ENCODE measurements around the gene CDC42EP1.
A peak's percentile ranks its signal among the peaks of the same experiment; 100 is the strongest.

The CDC42EP1 gene

DNA sequence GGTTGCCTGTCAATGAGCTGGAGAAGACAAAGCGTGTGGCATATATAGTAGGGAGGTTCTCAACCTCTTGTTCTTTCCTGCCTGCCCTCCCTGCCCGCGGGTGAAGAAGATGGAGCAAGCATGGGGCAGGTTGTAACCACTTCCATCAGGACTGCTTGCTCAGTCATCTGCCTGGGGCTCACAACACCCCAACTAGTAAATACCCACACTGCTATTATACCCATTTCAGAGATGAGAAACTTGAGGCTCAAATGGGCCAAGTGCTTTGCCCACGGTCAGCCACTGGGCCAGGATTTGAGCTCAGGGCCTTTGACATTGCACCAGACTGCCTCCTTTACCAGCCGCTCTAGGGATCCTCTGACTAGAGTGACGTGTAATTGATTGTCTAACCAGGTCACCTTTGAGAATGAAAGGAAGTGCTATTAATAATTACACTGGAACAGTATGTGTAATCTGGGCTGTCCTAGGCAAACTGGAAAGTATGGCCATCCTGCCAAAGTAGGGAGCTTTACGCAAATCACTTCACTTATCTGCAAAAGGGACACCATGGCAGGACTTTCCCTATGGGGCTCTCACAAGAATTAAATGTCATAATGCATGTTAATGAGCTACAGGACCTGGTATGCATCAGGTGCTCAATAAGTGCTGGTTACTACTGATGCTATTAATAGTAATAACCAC lies 2.8 kb upstream of the CDC42EP1 start:
- Mint-ChIP-seq H3K27me3 (peaks cover 81% of the 10 kb centered on the region), H3K36me3 (ENCODE audit: insufficient read depth) (peaks cover 6% of the 10 kb centered on the region), H3K4me1 (peaks cover 10% of the 10 kb centered on the region), H3K4me3 (no peak overlapping the region), H3K9me3 (no peaks in the 10 kb centered on the region), H3K27ac (ENCODE audit: low read depth) (no peak overlapping the region)
- DNase-seq (ENCODE audit: low spot score in 2 of 2) (no peak), ATAC-seq (replicated peaks; ENCODE audit: extremely low read depth, poor library complexity, severe bottlenecking) (no peak)

DNA sequence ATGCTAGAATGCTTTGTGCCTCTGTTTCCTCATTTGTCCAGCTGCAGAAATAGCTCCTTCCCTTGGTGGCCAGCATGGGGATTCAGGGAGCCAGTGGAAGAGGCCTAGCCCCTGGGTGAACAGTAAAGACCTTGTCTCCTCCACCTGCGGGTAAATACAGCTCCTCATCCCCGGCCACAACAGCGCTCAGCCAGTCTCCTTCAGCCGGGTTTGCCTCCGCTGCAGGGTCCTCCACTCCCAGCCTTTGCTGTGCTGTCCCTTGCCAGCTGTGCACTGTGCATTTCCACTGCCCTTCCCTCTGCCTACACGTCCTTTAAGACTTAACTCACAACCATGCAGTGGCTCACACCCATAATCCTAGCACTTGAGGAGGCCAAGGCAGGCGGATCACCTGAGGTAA lies 1.5 kb upstream of the CDC42EP1 start:
- Mint-ChIP-seq H3K27me3 (peaks cover 81% of the 10 kb centered on the region), H3K27ac (ENCODE audit: low read depth) (no peak overlapping the region), H3K4me3 (no peak overlapping the region), H3K4me1 (peaks cover 15% of the 10 kb centered on the region), H3K36me3 (ENCODE audit: insufficient read depth) (peaks cover 4% of the 10 kb centered on the region), H3K9me3 (no peaks in the 10 kb centered on the region)
- no peak for DNase-seq (ENCODE audit: low spot score in 2 of 2)
- no peak for ATAC-seq (replicated peaks; ENCODE audit: extremely low read depth, poor library complexity, severe bottlenecking)

DNA sequence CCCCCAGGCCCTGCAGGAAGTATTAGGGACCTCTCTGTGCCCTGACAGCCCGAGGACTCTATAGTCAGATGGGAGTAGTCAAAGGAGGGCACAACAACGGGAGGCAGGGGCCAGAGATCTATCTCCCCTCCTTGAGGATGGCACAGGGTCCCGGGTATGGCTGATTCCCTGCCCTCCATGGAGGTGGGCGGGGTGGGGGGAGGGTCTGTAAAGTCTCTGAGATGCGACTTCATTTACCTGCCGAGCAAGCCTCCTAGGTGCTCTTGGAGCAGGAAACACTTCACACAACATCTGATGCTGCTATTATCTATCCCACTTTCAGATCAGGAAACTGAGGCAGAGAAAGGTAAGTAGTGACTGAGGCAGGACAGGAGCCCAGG lies 769 bp upstream of the CDC42EP1 start:
- no peaks in the 10 kb centered on the region for H3K9me3 Mint-ChIP-seq
- H3K36me3 Mint-ChIP-seq (ENCODE audit: insufficient read depth) = peaks cover 4% of the 10 kb centered on the region
- no peak for DNase-seq (ENCODE audit: low spot score in 2 of 2)
- H3K4me1 Mint-ChIP-seq = peaks cover 15% of the 10 kb centered on the region
- peak overlapping the region; percentile 48 for H3K4me3 Mint-ChIP-seq
- ATAC-seq (replicated peaks; ENCODE audit: extremely low read depth, poor library complexity, severe bottlenecking) = no peak
- H3K27me3 Mint-ChIP-seq = peaks cover 81% of the 10 kb centered on the region
- no peak overlapping the region for H3K27ac Mint-ChIP-seq (ENCODE audit: low read depth)

DNA sequence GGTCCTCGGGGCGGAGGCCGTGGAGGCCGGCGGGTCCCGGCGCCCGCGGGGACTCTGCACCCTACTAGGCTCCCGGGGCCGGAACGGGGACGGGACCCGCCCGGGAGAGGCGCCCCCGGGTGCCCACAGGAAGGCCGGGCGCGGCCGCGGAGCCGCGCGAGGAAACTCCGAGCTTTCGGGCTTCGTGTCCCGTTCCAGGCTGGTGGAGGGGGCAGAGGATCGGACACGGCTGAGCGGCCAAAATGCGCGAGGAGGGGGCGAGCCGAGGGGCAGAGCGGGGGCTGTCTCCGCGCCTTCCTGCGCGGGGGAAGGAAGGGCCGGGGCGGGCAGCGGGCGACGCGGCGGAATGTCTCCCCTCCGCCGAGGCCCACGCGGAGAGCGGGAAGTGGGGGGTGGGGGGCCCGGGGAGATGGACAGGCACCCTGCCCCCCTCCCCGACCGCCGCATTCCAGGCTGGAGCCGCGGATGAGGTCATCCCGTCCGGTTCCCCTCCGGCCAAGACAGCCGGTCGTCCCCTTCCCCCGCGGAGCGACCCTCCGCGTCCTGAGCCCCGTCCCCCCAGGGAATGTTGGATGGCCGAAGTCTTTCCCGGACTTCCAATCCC lies 430 bp downstream of the CDC42EP1 start:
- no peak for ATAC-seq (replicated peaks; ENCODE audit: extremely low read depth, poor library complexity, severe bottlenecking)
- Mint-ChIP-seq H3K36me3 (ENCODE audit: insufficient read depth) (peaks cover 4% of the 10 kb centered on the region), H3K27me3 (peaks cover 76% of the 10 kb centered on the region), H3K9me3 (no peaks in the 10 kb centered on the region), H3K27ac (ENCODE audit: low read depth) (no peak overlapping the region), H3K4me3 (peak overlapping the region; percentile 74), H3K4me1 (peaks cover 17% of the 10 kb centered on the region)
- DNase-seq (ENCODE audit: low spot score in 2 of 2) = no peak

DNA sequence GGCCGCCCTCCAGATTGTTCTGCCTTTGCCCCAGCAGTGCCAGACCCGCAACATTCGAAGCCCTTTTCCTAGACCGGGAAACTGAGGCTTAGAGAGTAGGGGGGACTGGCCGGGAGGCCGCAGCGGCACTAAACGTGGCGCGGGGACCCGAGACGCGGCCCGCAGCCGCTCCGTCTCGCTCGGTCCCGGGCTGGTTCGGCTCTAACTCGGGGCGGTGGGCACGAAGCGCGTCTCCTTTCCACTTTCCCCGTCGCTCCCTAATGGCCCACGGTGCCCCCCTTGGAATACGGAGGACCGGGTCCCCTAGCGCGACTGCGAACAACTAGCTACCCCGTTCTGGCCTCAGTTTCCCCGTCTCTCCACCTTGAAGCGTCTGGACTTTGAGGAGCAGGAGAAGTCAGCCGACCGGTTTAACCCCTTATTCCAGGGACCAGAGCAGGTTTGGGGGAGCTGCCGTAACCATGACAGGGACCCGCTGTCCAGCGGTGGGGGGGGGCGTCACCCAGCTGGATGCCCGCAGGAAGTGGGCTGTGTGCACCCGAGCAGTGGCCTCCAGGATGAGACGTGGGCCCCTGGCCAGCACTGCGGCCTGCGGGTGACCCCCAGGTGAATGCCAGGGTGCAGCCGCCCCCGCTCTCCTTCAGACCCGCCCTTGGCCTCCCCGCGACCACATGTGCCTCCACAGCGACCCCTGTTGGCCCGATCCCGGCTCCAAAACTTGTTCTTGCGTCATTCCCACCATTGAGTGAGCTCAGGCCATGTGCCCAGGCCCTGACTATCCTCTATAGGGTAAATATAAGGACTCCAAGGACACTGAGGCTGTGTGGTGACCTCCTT lies 1.1 kb downstream of the CDC42EP1 start:
- H3K27me3 Mint-ChIP-seq = peaks cover 75% of the 10 kb centered on the region
- peak; percentile 63 to 74 for DNase-seq (ENCODE audit: low spot score in 2 of 2)
- peak; percentile 12 for ATAC-seq (replicated peaks; ENCODE audit: extremely low read depth, poor library complexity, severe bottlenecking)

DNA sequence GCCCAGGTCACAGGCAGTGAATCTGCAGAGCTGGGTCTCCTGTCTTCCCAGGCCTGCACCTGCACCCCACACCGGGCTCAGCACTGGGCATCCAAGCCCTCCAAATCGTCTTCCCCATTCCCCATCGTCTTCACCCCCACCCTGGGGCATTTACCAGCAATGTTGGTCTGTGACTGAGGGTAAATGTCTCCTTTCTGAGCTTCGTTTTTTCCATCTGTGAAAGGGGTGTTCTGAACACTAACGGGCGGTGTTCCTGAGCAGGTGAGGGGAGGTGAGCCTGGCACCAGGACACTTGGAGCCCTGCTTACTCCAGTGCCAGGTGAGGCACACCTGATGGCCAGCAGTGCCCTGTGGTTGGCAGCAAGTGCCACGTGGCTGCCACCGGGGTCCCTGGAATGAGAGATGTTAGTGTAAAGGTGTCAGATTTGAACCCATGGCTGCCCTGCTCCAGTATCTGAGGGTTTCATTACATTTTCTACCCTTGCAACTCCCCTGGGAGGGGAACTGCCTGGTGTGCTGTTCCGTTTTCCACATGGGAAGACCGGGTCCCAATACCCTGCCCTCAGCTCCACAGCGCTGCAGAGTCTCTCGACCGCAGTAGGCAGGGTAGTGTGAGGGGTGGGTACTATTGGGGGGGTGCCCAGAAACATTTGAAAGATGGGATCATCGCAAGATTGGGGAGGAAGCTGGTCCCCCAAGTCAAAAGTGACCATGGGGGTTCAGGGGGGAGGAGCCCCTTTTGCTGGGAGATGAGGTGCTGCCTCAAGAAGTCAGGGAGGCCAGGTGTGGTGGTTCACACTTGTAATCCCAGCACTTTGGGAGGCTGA lies 2.0 kb downstream of the CDC42EP1 start:
- no peaks in the 10 kb centered on the region for H3K9me3 Mint-ChIP-seq
- H3K27me3 Mint-ChIP-seq = peaks cover 67% of the 10 kb centered on the region
- DNase-seq (ENCODE audit: low spot score in 2 of 2) (no peak), ATAC-seq (replicated peaks; ENCODE audit: extremely low read depth, poor library complexity, severe bottlenecking) (no peak)
- peaks cover 32% of the 10 kb centered on the region for H3K4me1 Mint-ChIP-seq
- H3K36me3 Mint-ChIP-seq (ENCODE audit: insufficient read depth) = peaks cover 7% of the 10 kb centered on the region
- no peak overlapping the region for H3K27ac Mint-ChIP-seq (ENCODE audit: low read depth)
- peak overlapping the region; percentile 74 for H3K4me3 Mint-ChIP-seq

More for the DNA sequence above, 1.1 kb downstream of the CDC42EP1 start:
- H3K36me3 Mint-ChIP-seq (ENCODE audit: insufficient read depth) = peaks cover 3% of the 10 kb centered on the region
- peak overlapping the region; percentile 74 for H3K4me3 Mint-ChIP-seq
- no peak overlapping the region for H3K27ac Mint-ChIP-seq (ENCODE audit: low read depth)
- peaks cover 24% of the 10 kb centered on the region for H3K4me1 Mint-ChIP-seq
- no peaks in the 10 kb centered on the region for H3K9me3 Mint-ChIP-seq

DNA sequence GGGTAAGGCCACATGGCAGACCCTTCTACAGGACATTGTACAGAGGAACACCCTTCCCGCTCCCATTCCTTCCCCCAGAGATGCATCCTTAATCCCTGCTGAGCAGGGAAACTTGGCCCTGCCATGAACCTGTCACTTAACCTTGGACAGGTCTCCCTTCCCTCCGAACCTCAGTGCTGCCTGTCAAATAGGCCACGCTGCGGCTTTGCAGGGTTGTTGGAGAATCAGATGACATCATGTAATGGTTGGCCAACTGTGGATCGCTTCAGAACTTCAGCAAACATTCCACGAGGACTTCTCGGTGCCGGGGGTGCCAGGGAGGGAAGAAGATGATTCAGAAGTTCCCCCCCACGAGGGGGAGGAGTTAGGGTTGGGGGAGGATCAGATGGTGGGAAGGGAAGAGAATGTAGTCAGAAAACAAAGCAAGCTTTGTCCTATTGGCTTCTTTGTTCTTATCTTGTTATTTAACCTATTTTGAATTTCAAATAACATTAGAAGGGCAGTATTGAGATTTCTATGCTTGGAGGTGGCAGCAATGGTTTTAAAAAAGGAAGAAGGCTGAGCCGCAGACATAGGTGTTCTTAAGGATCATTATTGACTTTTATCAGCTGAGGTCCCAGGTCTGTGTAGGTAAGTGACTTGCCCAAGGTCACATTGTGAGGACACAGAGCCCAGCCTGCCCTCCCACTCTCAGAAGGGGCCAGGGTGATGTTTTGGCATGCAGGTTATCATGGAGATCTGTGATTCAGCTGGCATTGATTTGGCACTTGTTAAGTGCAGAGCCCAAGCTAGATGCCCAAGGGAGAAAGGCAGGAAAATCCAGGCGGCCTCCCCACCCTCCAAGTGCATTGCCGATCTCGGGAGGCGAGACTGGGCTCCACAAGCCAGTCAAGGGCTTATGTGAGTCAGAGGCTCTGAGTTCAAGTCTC lies 3.1 kb downstream of the CDC42EP1 start:
- H3K4me3 Mint-ChIP-seq = no peak overlapping the region
- H3K4me1 Mint-ChIP-seq = peaks cover 36% of the 10 kb centered on the region
- H3K9me3 Mint-ChIP-seq = no peaks in the 10 kb centered on the region
- peaks cover 6% of the 10 kb centered on the region for H3K36me3 Mint-ChIP-seq (ENCODE audit: insufficient read depth)
- ATAC-seq (replicated peaks; ENCODE audit: extremely low read depth, poor library complexity, severe bottlenecking) (no peak), DNase-seq (ENCODE audit: low spot score in 2 of 2) (no peak)
- H3K27ac Mint-ChIP-seq (ENCODE audit: low read depth) = no peak overlapping the region
- H3K27me3 Mint-ChIP-seq = peaks cover 56% of the 10 kb centered on the region

DNA sequence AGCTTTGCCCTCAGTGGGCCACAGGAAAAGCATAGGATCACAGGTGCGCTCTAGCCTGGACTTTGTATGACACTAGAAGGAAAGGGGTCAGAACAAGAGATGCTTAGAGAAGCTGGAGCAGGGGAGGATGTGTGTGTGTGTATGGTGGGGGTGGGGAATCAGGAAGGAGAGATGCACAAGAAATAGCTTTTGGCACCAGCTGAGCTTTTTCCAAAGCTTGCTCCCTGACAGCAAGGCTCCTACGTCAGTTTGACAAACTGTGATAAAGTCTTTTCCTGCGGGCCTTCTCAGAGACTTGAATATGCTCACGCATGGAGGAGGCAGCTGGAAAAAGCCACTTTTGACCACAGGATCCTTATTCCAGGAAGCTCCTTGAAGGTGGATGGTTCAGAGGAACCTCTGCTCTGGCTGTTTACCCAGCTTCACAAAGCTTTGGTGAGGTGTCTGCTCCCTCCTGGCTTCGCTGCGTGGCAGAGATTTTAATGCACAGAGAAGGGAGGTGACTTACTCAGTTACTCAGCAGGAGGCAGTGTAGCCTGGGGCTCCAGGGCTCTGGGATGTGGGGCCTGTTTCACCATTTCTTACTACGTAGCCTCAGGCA lies 3.9 kb downstream of the CDC42EP1 start:
- Mint-ChIP-seq H3K4me1 (peaks cover 36% of the 10 kb centered on the region), H3K27me3 (peaks cover 48% of the 10 kb centered on the region), H3K36me3 (ENCODE audit: insufficient read depth) (peaks cover 6% of the 10 kb centered on the region), H3K4me3 (no peak overlapping the region), H3K9me3 (no peaks in the 10 kb centered on the region), H3K27ac (ENCODE audit: low read depth) (no peak overlapping the region)
- no peak for DNase-seq (ENCODE audit: low spot score in 2 of 2)
- ATAC-seq (replicated peaks; ENCODE audit: extremely low read depth, poor library complexity, severe bottlenecking) = no peak

DNA sequence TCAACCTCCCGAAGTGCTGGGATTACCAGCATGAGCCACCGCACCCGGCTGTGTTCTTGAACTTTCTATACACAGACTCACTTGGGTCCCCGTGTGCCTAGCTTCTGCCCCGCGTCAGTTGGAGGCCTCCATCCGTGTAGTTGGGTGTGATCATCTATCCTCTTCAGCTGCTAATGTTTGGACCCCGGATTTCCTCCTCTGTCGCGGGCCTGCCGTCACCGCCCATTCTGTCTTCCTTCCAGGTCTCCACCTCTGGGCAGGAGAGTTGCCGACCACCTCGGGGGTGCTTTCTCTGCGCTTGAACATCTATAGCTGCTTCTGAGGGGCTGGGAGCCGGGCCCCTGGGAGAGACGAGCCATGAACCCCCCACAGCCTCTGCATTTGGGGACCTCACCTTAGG lies 5.5 kb downstream of the CDC42EP1 start:
- peak overlapping the region; percentile 56 for H3K4me3 Mint-ChIP-seq
- DNase-seq (ENCODE audit: low spot score in 2 of 2) (no peak), ATAC-seq (replicated peaks; ENCODE audit: extremely low read depth, poor library complexity, severe bottlenecking) (no peak)
- peaks cover 6% of the 10 kb centered on the region for H3K36me3 Mint-ChIP-seq (ENCODE audit: insufficient read depth)
- H3K27me3 Mint-ChIP-seq = peaks cover 45% of the 10 kb centered on the region
- H3K4me1 Mint-ChIP-seq = peaks cover 36% of the 10 kb centered on the region
- no peak overlapping the region for H3K27ac Mint-ChIP-seq (ENCODE audit: low read depth)
- no peaks in the 10 kb centered on the region for H3K9me3 Mint-ChIP-seq

DNA sequence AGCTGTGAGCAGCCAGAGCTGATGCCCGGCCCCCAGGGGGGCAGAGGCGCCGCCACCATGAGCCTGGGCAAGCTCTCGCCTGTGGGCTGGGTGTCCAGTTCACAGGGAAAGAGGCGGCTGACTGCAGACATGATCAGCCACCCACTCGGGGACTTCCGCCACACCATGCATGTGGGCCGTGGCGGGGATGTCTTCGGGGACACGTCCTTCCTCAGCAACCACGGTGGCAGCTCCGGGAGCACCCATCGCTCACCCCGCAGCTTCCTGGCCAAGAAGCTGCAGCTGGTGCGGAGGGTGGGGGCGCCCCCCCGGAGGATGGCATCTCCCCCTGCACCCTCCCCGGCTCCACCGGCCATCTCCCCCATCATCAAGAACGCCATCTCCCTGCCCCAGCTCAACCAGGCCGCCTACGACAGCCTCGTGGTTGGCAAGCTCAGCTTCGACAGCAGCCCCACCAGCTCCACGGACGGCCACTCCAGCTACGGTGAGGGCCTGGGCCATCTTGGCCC lies 6.1 kb downstream of the CDC42EP1 start:
- peak; percentile 36 for ATAC-seq (replicated peaks; ENCODE audit: extremely low read depth, poor library complexity, severe bottlenecking)
- peaks cover 40% of the 10 kb centered on the region for H3K27me3 Mint-ChIP-seq

More for the DNA sequence above, 6.1 kb downstream of the CDC42EP1 start:
- no peak overlapping the region for H3K27ac Mint-ChIP-seq (ENCODE audit: low read depth)
- peak overlapping the region; percentile 56 for H3K4me3 Mint-ChIP-seq
- no peaks in the 10 kb centered on the region for H3K9me3 Mint-ChIP-seq
- peaks cover 33% of the 10 kb centered on the region for H3K4me1 Mint-ChIP-seq
- H3K36me3 Mint-ChIP-seq (ENCODE audit: insufficient read depth) = peaks cover 4% of the 10 kb centered on the region
- DNase-seq (ENCODE audit: low spot score in 2 of 2) = peak; percentile 36 to 42

Data from central memory CD8-positive, alpha-beta T cell (primary cell).